NB4 (cell line): ENCODE data around the gene HTRA3.

Experiments
- DNase-seq: peaks from one replicate; pipeline ENCODE4 v3.0.0; 2010; ENCODE audit warnings: low read depth
- H3K4me3 ChIP-seq: one replicate; pipeline ENCODE4 v1.5.1; 2011; ENCODE audit warnings: mild to moderate bottlenecking, low read depth, low read length, moderate library complexity
- CTCF ChIP-seq: IDR thresholded peaks from one replicate; pipeline ENCODE4 v1.5.1; 2012; ENCODE audit warnings: low read depth, low read length
- MAX ChIP-seq: IDR thresholded peaks from 2 replicates; pipeline ENCODE4 v1.6.1; 2011; ENCODE audit warnings: low read depth, low read length
- MYC ChIP-seq: IDR thresholded peaks from 2 replicates; pipeline ENCODE4 v1.6.1; 2011; ENCODE audit warnings: low read depth, low read length
- POLR2A ChIP-seq: IDR thresholded peaks from 2 replicates; pipeline ENCODE4 v1.6.1; 2011; ENCODE audit warnings: mild to moderate bottlenecking; ENCODE audit not compliant: insufficient read length; ENCODE audit errors: extremely low read depth

HTRA3 gene

GRCh38 chr4:8352368-8353157 lies 83.0 kb downstream of the HTRA3 start:
- H3K4me3 ChIP-seq, result no peak overlapping the region
- no peak for TF ChIP-seq MYC
- TF ChIP-seq POLR2A, result no peak
- TF ChIP-seq CTCF, result no peak
- TF ChIP-seq MAX, result no peak
- no peak for DNase-seq

- TF ChIP-seq MAX (no peak), POLR2A (no peak), CTCF (no peak), MYC (no peak)
- DNase-seq, result no peak
- H3K4me3 ChIP-seq, result no peak overlapping the region
These were observed 83.7 kb downstream of the HTRA3 start for GRCh38 chr4:8353158-8353669.

GRCh38 chr4:8353912-8354453 lies 84.4 kb downstream of the HTRA3 start:
- DNase-seq, result peak; percentile 76
- no peak for TF ChIP-seq CTCF
- no peak for TF ChIP-seq MAX
- no peak for TF ChIP-seq MYC
- no peak for TF ChIP-seq POLR2A
- H3K4me3 ChIP-seq, result no peak overlapping the region

GRCh38 chr4:8355306-8355705 lies 85.8 kb downstream of the HTRA3 start:
- no peak for DNase-seq
- no peak overlapping the region for H3K4me3 ChIP-seq
- TF ChIP-seq MAX (no peak), MYC (no peak), CTCF (no peak)

- DNase-seq, result no peak
- TF ChIP-seq MAX (no peak), CTCF (no peak), MYC (no peak), POLR2A (no peak)
- no peak overlapping the region for H3K4me3 ChIP-seq
These were observed 86.5 kb downstream of the HTRA3 start for GRCh38 chr4:8355864-8356565.
